Lower leg skin (tissue), 4 donors: ENCODE results near the gene ZNF518B. TPM values are rescaled to one million over a fixed set of nuclear protein-coding genes. Genes with fewer than 3 reads are reported as not detected.

Source experiments
- DNase-seq, 2 donors: peaks; one replicate each; pipeline ENCODE4 v3.0.0-alpha.2; 2019; ENCODE audit warnings: low spot score in 2 of 2
- H3K4me3 ChIP-seq: fragments of 200-600 bp; sonication (generic); 2 replicates; pipeline ENCODE4 v1.5.1; 2017; ENCODE audit warnings: mild to moderate bottlenecking, low read depth; ENCODE audit not compliant: poor library complexity, severe bottlenecking
- CTCF ChIP-seq, 3 donors: fragments of 450-650 bp; IDR thresholded peaks; one replicate each; pipeline ENCODE4 v1.5.1; 2016; ENCODE audit warnings: antibody characterized with exemption in 3 of 3, mild to moderate bottlenecking in 3 of 3, moderate library complexity in 2 of 3
- POLR2A ChIP-seq, 2 donors: fragments of 450-650 bp; IDR thresholded peaks; one replicate each; pipeline ENCODE4 v1.6.1; 2016 to 2017; ENCODE audit warnings: antibody characterized with exemption in 2 of 2, mild to moderate bottlenecking in 1 of 2, moderate library complexity in 1 of 2
- WGBS, 2 donors: methylation state at CpG; one replicate each; pipeline ENCODE4 v1.1.5; 2018; 5-methylcytosine and 5-hydroxymethylcytosine counted together
- intact Hi-C: fragments of 100-400 bp; cut with DNase I; formaldehyde crosslinking; loops from one replicate; pipeline ENCODE4 v1.15.0; 2023; ENCODE audit warnings: low total_unique reads
- total RNA-seq, 4 donors: library from RNA; depleted of rRNA; stranded (reverse); fragments of >200 nt; gene quantifications; one replicate each; pipeline ENCODE4 v1.1.0, GENCODE V29; 2016

The ZNF518B gene
- total RNA-seq, 4 donors from 2014 or later = 9.8 to 55.6 (median 26.4) TPM

GRCh38 chr4:10480616-10481015 is 23.4 kb upstream of the ZNF518B start:
- no peak for DNase-seq
- TF ChIP-seq POLR2A (IDR thresholded peaks at IDR 0.05) (no peak), CTCF (IDR thresholded peaks at IDR 0.05) (no peak)
- intact Hi-C loops = no loop called here
- H3K4me3 ChIP-seq = no peak overlapping the region
- 93 to 95% methylated on average over 5 of the region's 5 CpGs for WGBS, 2 donors

- DNase-seq = no peak
- TF ChIP-seq CTCF (IDR thresholded peaks at IDR 0.05) (no peak), POLR2A (IDR thresholded peaks at IDR 0.05) (no peak)
- intact Hi-C loops = no loop called here
Measured at GRCh38 chr4:10478621-10479020, 21.4 kb upstream of the ZNF518B start.

GRCh38 chr4:10470505-10470904 is 13.3 kb upstream of the ZNF518B start:
- TF ChIP-seq CTCF (IDR thresholded peaks at IDR 0.05) = no peak
- no peak for TF ChIP-seq POLR2A (IDR thresholded peaks at IDR 0.05)
- H3K4me3 ChIP-seq = no peak overlapping the region
- intact Hi-C loops = no loop called here
- 82% methylated on average over 5 of the region's 5 CpGs for WGBS, 2 donors
- DNase-seq = no peak

More at GRCh38 chr4:10478621-10479020, 21.4 kb upstream of the ZNF518B start:
- H3K4me3 ChIP-seq = no peak overlapping the region

GRCh38 chr4:10466161-10466560 is 8.9 kb upstream of the ZNF518B start:
- H3K4me3 ChIP-seq = no peak overlapping the region
- intact Hi-C loops = no loop called here
- WGBS, 2 donors = 79 to 93% methylated on average over 5 of the region's 5 CpGs
- TF ChIP-seq CTCF (IDR thresholded peaks at IDR 0.05) (no peak), POLR2A (IDR thresholded peaks at IDR 0.05) (no peak)
- DNase-seq = no peak

- intact Hi-C loops = no loop called here
- no peak for DNase-seq
- TF ChIP-seq POLR2A (IDR thresholded peaks at IDR 0.05) = no peak
- no peak for TF ChIP-seq CTCF (IDR thresholded peaks at IDR 0.05)
- no peak overlapping the region for H3K4me3 ChIP-seq
- 92 to 95% methylated on average over 4 of the region's 4 CpGs for WGBS, 2 donors
Measured at GRCh38 chr4:10462876-10463275, 5.7 kb upstream of the ZNF518B start.

- TF ChIP-seq CTCF (IDR thresholded peaks at IDR 0.05) = no peak
- TF ChIP-seq POLR2A (IDR thresholded peaks at IDR 0.05) = no peak
- DNase-seq = no peak
- whole genome bisulfite sequencing, 2 donors = 53 to 56% methylated on average over 27 of the region's 27 CpGs
- no peak overlapping the region for H3K4me3 ChIP-seq
- intact Hi-C loops = no loop called here
Measured at GRCh38 chr4:10461850-10462400, 4.7 kb upstream of the ZNF518B start.
